ENCODE measurements around the gene ZNF576. TPM values are rescaled to one million over a fixed set of nuclear protein-coding genes. Genes with fewer than 3 reads are reported as not detected.

Gene ZNF576
- total RNA-seq, 1 donor from 2014 or later, result 11.3 TPM

DNA sequence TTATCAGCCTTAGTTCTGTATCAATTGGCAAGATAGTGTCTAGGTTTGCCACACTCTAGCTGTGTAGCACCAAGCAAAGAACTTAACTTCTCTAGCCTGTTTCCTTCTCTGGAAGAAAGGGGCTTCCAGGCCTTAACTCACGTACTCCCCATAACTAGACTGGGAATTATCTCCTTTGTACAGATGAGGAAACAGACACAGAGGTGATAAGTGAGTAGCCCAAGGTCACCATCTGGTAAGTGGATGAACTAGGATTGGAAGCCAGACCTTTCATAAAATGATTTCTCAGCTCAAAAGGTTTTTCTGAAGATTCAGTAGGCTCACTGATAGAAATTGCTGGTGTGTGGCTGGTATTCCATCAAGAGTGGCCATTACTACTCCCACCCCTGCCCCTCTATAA, 19.9 kb downstream of the ZNF576 start:
- H3K36me3 ChIP-seq, result peaks cover 23% of the 10 kb centered on the region
- TF ChIP-seq CTCF (IDR thresholded peaks at IDR 0.05; ENCODE audit: borderline replicate concordance), result no peak
- no peaks in the 10 kb centered on the region for H3K9me3 ChIP-seq (replicated peaks)
- H3K27me3 ChIP-seq (ENCODE audit: low read depth), result no peaks in the 10 kb centered on the region
- intact Hi-C loops (cut with micrococcal nuclease), result no loop called here
- no peak overlapping the region for H3K4me3 ChIP-seq
- DNase-seq, result no peak
- peaks cover 27% of the 10 kb centered on the region for H3K4me1 ChIP-seq
- H3K27ac ChIP-seq (replicated peaks), result no peak overlapping the region

DNA sequence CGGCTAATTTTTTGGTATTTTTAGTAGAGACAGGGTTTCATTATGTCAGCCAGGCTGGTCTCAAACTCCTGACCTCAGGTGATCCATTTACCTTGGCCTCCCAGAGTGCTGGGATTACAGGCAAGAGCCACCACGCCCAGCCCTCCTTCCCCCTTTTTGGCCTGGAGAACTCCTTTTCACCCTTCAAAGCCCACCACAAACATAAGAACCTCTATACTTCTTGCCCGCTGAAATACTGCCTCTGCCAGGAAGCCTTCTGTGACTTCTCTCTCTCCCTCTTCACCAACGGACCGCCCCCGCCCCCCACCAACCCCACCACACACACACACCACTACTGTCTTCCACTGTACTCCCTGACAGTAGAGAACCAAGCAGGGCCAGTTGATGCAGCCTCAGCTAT, 20.6 kb downstream of the ZNF576 start:
- intact Hi-C loops (cut with micrococcal nuclease), result no loop called here
- Histone ChIP-seq H3K36me3 (peaks cover 22% of the 10 kb centered on the region), H3K27me3 (ENCODE audit: low read depth) (no peaks in the 10 kb centered on the region), H3K27ac (replicated peaks) (no peak overlapping the region), H3K4me3 (no peak overlapping the region), H3K9me3 (replicated peaks) (no peaks in the 10 kb centered on the region), H3K4me1 (peaks cover 27% of the 10 kb centered on the region)
- TF ChIP-seq CTCF (IDR thresholded peaks at IDR 0.05; ENCODE audit: borderline replicate concordance), result no peak
- no peak for DNase-seq

- Histone ChIP-seq H3K9me3 (replicated peaks) (no peaks in the 10 kb centered on the region), H3K27ac (replicated peaks) (peak overlapping the region; percentile 98), H3K4me3 (peak overlapping the region; percentile 86), H3K36me3 (peaks cover 2% of the 10 kb centered on the region), H3K4me1 (peaks cover 27% of the 10 kb centered on the region), H3K27me3 (ENCODE audit: low read depth) (no peaks in the 10 kb centered on the region)
- intact Hi-C loops (cut with micrococcal nuclease), result no loop called here
- no peak for DNase-seq
- no peak for TF ChIP-seq CTCF (IDR thresholded peaks at IDR 0.05; ENCODE audit: borderline replicate concordance)
Observed at GRCh38 chr19:43618921-43619261, 22.5 kb downstream of the ZNF576 start.

DNA sequence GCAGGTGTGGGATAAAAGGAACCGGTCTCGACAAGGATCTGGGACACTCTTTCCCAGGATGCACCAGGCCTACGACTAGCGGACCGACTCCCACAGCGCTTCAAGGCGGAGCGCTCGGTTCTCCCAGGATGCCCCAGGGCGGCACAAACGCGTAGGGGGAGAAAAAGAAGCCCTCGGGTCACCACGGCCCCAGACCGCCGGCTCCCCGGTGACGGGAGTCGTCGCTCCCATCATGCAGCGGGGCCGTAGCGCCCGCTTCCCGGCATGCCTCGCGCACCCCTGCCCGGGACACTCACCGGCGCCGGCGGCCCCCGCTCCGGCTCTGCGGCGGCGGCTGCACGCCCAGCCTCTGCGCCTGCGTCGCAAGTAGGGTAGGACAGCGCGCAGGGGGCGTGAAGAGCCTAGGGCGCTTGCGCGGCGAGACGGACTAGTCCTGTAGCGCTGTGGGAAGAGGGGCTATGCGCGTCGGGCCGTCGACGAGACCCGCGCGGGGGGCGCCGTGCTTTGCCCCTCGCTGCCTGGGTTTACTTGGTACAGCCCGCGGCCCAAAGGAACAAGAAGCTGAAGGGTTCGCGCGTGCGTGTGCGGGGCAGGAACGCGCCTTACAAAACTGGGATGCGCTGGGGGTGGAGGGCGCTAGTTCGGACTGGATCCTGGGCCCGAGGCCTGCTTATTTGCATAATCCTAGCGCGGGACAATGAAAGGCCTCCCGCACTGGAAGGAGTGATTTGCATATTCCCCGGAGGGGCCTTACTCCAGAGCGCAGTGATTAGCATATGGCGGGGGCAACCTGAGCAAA, 23.1 kb downstream of the ZNF576 start, which contains the start of gene ZNF428:
Gene ZNF428 (minus strand): TSS at position 368 of the 799 bp plus-strand sequence. CDS start 5,325 bp downstream, outside the sequence.
- intact Hi-C loops (cut with micrococcal nuclease), result no loop called here
- H3K4me1 ChIP-seq, result peaks cover 27% of the 10 kb centered on the region
- H3K27me3 ChIP-seq (ENCODE audit: low read depth), result no peaks in the 10 kb centered on the region
- H3K27ac ChIP-seq (replicated peaks), result peak within 1 kb of the TSS; percentile 98
- peak within 1 kb of the TSS; percentile 86 for H3K4me3 ChIP-seq
- DNase-seq, result peak; percentile 87
- H3K36me3 ChIP-seq, result no peaks in the 10 kb centered on the region
- no peaks in the 10 kb centered on the region for H3K9me3 ChIP-seq (replicated peaks)
- TF ChIP-seq CTCF (IDR thresholded peaks at IDR 0.05; ENCODE audit: borderline replicate concordance), result no peak

- no peaks in the 10 kb centered on the region for H3K27me3 ChIP-seq (ENCODE audit: low read depth)
- H3K36me3 ChIP-seq, result no peaks in the 10 kb centered on the region
- TF ChIP-seq CTCF (IDR thresholded peaks at IDR 0.05; ENCODE audit: borderline replicate concordance), result no peak
- H3K9me3 ChIP-seq (replicated peaks), result no peaks in the 10 kb centered on the region
- DNase-seq, result no peak
- peaks cover 27% of the 10 kb centered on the region for H3K4me1 ChIP-seq
- peak overlapping the region; percentile 98 for H3K27ac ChIP-seq (replicated peaks)
- intact Hi-C loops (cut with micrococcal nuclease), result no loop called here
- H3K4me3 ChIP-seq, result peak overlapping the region; percentile 86
Observed at GRCh38 chr19:43620061-43621001, 23.9 kb downstream of the ZNF576 start.

Data from left ventricle myocardium inferior (tissue), 1 donor.